HS-27A (cell line): Measurements from ENCODE around the gene GABBR2.
"Not testable (repeated sequence)": the region's sequence is repeated elsewhere in the genome, so short reads cannot be mapped to it uniquely, and the experiment has no call there.

Experiments used
- DNase-seq: peaks from one replicate; pipeline ENCODE4 v3.0.0-alpha.2; 2012; ENCODE audit warnings: low read depth, missing footprints

Gene GABBR2

DNA sequence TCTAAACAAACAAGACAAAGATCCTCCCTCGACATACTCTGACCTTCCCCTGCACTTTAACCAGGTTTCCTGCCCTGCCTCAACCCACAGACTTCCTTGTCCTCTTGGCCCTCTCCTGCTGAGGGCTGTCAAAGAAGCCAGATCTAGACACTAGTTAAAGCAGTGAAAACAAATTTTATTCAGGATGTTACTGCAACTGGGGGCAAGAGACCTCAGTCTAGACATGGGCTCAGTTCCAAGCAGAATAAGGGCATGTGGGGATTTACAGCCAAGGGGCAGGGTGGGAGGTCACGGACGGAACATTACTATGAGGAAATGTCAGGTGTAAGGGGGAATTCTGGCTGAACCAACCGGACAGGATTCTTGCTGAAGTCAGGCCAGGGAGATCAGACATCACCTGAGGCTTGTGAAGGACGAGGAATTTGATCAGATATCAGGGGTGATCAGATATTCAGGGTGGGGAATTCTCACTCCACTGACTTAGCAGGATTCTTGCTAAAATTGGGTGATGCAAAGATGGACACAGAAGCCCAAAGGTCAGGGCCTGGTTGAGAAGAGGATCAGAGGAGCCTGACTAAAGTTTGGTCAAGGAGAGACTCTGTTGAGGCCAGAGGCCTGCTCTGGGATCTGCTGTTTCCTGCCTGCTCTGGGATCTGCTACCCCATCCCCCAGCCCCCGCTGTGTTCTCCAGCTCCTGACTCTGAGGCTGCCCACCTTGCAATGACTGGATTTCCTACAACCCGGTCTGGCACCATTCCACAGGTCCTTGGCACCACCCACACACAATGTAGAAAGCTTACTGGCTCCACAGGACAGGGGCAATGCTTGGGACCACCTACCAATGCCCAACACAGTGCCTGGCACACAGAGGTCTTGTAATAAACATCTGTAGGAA lies 21.5 kb downstream of the GABBR2 start:
- no peak for DNase-seq

DNA sequence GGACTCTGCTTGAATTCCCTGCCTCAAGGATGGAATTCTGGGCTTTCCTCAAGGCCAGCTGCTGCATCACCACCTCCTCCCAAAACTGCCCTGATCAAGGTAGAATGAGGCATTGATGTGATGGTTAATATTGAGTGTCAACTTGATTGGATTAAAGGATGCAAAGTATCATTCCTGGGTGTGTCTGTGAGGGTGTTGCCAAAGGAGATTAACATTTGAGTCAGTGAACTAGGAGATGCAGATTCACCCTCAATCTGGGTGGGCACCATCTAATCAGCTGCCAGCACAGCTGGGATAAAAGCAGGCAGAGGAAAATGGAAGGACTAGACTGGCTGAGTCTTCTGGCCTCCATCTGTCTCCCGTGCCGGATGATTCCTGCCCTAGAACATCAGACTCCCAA lies 23.9 kb downstream of the GABBR2 start:
- DNase-seq = not testable (repeated sequence)

DNA sequence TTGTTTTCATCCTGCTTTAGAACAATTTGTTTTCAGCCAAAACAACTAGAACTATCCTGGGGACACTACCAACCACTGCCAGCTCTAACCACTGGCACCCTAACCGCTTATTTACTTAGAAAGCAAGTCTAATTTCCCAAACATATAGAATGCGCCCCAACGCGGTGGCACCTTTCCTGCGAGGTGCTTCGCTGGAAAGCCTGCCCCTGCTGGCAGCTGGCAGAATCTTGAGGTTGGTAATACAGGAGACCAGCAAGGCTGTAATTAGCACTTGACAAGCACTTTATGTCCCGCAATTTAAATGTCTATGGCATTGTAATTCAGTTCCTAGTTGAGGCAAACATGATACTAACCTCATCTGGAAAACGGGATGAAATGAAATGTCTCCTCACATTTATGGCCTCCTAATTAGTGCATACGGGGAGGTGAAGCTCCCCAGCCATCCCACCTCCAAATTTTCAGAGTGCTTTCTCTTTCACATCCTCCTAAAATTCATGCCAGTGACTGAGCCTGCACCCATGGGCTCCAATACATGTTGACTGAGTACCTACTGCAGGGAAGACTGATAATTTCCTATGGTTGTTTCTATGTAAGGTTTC lies 30.4 kb downstream of the GABBR2 start:
- no peak for DNase-seq

DNA sequence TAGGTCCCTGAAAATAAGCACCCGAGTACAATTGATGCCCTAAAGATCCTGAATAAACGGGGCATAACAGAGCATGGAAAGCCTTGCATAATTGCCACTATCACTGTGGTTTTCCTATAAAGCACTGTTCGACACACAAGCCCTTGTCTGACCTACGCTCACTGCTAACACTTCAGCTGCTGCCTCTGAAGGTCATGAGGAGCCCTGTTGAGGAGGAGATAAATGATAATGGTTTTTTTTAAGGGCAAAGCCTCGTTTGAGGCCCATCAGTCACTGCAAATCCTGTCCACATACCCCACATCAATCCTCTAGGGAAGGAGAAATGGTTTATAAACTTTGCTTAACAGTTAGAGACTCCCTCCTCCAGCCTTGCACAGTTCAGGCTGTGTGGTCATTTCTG lies 35.1 kb downstream of the GABBR2 start:
- no peak for DNase-seq

DNA sequence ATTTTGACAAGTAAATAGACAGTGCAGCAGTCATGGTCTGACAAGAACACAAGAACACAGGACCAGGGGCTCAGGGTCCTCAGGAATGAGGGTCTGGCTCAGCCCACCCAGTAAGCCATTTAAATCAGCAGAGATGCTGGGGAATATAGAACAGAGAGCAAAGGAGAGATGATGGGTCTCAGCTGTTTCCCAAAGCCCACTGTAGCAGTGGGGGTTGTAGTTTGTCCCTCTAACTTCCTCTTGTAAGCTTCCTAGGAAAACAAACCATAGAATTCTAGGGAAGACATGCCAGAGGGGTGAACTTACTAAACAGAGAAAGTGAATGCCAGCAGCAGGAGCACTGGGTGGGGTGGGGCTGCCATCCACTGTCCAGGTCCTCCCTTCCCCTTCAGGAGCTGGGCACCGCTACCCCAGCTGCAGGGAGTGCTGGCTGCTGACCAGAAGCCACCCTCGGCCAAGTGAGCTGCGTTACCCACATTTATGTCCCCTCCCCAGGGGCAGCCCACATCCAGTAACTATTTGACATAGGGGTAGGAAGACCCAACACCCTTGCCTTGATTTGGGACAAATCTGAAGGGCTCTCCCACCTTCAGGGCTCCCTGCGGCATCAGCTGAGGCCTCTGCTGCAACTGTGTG lies 41.6 kb downstream of the GABBR2 start:
- DNase-seq = no peak

DNA sequence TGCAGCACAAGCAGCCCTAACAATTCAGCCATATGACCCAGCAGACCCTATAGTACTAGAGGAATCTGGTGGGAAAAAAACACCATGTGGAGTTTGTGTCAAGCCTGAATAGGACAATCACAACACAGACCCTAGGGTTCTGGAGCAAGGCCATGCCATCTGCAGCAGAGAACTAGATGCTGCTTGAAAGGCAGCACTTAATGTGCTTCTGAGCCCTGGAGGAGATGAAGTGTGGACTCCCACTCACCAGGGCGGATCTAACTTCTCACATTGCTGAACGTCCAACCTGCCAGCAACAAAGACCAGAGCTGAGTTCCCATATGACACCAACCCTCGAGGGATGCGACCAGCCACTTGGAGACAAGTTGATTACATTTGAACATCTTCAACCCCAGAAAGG lies 43.2 kb downstream of the GABBR2 start:
- no peak for DNase-seq

DNA sequence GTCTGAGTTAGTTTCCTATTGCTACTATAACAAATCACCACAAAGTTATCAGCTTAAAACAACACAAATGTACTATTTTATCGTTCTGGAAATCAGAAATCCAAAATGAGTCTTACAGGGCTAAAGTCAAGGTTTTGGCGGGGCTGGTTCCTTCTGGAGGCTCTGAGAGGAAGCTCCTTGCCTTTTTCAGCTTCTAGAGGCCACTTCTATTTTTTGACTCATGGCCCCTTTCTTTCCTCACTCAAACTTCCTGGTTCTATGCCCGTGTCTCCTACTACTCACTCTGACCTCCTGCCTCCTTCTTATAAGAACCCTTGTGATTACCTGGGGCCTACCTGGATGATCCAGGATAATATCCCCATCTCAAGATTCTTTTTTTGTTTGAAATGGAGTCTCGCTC lies 48.2 kb downstream of the GABBR2 start:
- DNase-seq = no peak

DNA sequence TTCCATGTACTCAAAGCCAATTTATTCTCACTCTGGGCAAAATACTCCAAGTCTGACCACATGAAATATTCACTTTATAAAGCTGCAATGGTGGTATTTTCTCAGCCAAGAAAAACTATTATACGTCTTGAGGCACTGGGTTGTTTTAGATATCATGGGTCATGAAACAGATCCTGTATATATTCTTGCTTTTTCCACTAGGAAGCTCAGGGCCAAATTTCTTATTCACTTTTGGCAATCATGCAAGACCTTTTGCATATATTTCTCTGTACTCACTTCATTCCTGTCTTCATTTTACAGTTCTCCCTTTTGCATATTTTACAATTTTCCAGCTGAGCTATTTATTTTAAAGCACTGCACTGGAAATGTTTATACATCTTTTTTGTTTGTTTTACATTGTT lies 49.8 kb downstream of the GABBR2 start:
- DNase-seq = no peak

DNA sequence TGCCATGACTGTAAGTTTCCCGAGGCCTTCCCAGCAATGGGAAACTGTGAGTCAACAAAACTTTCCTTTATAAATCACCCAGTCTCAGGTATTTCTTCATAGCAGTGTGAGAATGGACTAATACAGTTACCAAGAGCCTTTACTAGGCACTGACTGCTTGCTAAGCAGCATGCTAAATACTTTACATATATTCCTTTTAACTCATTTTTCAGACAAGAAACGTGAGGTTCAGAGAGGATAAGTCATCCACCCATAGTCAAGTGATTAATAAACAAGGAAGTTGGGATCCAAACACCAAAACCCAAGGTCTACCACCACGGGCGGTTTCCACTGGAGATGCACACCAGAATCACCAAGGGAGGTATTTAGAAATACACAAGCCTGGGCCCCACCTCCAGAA lies 50.8 kb downstream of the GABBR2 start:
- no peak for DNase-seq

DNA sequence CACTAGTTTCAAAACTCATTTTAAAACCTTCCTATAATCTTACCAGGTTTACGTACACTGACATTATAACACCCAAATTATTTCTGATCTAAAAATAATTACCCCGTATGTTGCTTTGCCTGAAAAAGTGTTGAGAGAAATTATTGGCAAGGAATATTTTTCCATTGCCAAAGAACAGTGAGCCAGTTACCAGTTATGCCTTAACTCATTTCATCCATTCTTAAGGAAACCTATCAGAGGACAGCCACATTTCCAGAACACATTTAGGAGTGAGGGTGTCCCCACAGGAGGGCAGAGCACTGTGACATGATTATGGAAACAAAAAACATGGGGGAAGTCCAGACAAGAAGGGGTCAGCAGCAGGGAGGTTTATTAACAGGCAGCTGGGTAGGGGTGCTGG lies 52.2 kb downstream of the GABBR2 start:
- DNase-seq = no peak

DNA sequence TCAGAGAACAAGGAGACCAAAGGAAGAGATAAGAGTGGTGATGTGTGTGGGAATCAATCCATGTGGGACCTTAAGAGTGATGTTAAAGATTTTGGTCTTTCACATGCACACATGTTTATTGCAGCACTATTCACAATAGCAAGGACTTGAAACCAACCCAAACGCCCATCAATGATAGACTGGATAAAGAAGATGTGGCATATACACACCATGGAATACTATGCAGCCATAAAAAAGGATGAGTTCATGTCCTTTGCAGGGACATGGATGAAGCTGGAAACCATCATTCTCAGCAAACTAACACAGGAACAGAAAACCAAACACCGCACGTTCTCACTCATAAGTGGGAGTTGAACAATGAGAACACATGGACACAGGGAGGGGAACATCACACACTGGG lies 53.3 kb downstream of the GABBR2 start:
- DNase-seq = not testable (repeated sequence)

DNA sequence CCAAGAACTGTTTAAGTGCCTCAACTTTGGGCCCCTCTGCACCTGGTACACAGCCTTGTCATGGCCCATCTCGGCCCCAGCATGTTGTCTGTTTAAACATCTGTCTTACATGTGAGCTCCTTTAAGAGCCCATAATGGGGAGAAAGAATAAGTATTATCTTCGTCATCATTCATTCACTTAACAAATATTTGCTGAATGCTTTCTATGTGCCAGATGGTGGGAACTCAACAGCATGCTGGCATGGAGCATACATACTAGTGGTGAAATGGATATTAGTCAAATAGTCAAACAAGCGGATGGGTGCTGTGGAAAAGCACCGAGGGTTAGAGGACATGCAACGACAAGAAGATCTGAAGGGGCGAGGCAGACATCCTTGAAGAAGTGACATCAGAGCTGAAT lies 54.5 kb downstream of the GABBR2 start:
- peak; percentile 35 for DNase-seq

DNA sequence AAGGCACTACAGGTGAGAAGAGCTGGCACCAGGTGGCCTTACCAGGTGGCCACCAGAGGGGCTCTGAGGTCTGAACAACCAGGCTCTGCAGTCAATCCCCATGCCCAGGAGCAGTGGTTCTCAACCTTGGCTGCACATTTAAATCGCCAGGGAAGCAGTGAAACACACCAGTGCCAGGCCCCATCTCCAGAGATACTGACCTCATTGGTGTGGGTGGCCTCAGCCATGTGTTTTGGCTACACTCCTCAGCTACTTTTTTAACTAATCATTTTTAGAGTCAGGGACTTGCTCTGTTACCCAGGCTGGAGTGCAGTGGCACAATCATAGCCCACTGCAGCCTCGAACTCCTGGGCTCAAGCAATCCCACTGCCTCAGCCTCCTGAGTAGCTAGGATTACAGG lies 56.0 kb downstream of the GABBR2 start:
- no peak for DNase-seq

DNA sequence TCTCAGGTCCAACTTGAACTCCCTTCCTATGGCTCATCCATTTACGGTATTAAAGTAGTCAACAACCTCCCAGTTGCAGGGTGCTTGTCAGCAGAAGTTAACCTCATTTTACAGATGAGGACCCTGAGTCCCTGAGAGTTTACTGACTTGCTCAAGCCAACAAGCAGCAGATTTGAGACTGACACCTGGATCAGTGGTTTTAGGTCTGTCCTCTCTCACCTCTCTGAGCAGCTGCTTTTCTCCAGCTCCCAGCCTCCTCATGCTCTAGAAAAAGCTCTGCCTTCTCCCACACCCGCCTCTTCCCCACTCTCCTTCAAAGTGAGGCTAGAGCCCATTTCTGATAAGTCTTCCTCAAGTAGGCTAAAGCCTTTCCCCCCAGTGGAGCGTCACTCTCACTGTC lies 56.4 kb downstream of the GABBR2 start:
- no peak for DNase-seq

DNA sequence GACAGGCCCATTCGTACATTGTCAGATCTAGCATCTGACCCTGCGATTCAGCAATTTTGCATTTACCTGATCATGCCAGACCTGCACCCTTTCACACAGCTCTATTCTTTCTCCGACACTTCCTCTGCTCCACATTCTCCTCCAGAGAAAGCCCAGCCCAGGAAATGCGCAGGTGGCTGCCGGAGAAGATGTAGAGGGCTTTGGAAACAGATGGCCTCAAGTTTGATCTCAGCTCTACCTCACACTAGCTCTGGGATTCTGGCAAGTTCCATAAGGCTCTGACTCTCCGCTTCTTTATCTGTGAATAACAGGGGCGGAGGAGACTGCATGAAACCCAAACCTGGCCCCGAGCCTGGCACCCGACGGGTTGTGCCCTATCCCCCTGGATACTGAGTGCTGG lies 61.5 kb downstream of the GABBR2 start:
- DNase-seq = no peak

DNA sequence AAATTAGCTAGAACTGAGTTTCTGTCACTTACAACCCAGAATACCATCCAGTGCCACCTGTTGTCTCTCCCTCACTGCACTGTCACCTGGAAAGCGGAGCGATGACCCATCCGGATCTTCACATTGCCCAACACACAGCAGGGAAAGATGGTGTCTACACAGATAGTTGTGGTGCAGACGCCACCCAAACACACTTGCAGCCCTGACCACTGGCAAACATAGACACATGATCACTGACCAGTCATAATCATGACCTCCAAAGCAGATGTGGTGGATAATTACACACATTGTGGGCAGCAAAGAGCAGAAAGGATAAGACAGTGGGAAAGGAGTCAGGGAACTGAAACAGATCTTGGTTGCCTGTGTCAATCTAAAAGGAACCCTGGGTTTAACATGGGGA lies 64.7 kb downstream of the GABBR2 start:
- DNase-seq = no peak

DNA sequence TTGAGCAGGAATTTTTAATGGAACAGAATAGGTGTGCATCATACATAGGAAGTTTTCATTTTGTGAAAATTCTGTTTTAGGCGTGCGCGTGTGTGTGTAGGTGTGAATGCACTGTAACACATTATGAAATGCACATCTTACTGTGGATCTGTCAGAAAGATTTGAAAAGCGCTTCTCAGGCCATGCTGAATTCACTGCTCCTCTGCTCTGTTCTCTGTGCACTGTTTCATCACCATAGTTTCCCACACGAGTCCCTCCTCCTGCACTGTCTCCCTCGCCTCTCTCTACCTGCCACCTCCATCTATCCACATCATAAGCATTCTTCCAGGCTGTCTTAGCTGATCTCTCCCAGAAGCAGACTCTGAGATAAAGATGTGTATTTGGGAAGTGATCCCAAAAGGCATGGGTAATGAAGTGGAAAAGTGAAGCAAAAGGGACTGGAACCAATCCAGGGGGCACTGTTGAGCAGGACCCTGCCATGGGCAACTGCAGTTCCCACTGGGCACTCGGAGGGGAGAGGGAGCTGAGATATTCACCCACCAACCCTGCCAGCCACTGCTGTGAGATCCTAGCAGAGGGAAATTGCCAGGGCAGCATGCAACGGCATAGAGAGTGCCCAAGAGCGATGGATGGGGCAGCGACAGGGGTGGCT lies 65.9 kb downstream of the GABBR2 start:
- no peak for DNase-seq

DNA sequence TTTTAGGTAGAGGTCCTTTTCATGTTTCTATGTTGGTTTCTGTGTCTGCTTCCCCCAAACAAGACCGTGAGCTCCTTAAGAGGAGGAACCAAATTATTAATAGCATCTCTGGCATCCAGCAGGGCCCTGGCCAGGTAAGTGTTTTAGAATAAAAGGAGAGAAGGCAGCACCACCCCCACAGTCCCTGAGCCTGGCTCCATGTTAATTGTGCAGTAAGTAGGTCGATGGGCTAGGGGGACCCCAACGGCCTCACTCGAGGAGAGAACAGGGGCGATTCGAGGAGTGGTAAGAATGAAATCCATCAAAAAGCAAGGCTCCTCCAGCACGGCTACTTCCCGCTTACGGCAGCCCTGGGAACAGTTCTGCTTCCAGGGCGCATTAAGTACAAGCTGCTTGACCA lies 67.0 kb downstream of the GABBR2 start:
- DNase-seq = no peak

DNA sequence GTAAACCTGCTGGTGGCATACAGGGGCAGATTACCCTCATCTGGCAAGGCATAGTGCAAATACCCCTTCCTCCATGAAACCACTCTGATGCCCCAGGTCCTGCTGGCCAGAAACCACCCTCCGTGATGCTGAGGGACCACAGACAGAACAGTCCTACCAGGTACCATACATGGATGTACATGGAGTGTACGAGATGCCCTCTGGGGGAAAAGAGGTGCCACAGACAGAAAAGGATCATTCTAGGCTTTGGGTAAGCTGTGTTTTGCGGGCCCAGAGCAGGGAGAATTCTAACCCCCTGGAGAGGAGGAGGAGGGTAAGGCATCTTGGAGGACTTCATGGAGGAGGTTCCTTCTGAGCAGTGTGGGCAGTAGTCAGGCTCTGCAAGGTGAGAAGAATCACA lies 68.3 kb downstream of the GABBR2 start:
- no peak for DNase-seq

DNA sequence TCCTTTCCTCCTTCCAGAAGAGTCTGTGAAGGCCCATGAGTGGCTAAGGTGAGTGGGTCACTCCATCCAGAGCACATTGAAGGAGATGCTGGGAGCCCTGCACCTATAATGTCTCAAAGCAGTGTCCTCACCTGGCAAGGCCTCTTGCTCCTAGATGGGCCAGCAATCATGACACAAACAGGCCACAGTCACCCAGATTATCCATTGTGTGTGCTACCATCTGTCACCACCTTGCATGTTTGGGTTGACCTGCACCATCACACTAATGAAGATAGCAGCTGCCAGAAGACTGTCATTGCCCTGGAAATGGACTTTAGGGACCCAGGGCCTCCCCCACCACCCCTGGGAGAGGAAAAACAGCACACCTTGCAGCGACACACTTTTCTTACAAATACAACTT lies 69.6 kb downstream of the GABBR2 start:
- DNase-seq = no peak

DNA sequence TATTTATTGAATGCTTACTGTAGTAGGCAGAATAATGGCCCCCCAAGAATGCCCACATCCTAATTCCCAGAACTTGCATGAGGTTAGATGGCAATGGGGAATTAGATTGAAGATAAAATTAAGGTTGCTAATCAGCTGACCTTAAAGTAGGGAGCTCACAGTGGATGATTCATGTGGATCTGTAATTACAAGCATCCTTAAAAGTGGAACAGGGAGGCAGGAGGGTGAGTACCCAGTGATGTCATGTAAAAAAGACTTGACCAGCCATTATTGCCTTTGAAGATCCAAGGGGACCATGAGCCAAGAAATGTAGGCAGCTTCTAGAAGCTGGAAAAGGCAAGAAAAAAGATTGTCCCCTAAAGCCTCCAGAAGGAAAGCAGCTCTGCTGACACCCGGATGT lies 71.4 kb downstream of the GABBR2 start:
- DNase-seq = no peak

DNA sequence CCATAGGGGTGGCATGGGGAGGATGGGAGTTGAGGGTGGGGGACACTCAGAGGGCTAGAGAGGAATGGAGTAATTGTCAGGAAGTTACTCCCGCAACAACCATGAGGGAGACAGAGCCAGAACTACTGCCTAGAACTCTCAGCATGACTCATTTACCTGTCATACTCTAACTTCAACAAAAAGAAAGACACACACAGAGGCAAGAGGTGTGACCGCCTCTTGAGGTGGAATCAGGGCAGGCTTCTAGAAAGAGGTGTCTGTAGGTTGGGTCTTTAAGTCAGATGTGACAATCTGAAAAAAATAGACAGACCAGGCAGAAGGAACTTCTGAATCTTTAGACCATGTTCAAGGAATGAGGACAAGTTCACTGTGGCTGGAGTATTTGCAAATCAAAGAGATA lies 73.4 kb downstream of the GABBR2 start:
- DNase-seq = no peak
